Measurements from ENCODE around the gene UBE2G2. TPM values are rescaled to one million over a fixed set of nuclear protein-coding genes. Genes with fewer than 3 reads are reported as not detected.

UBE2G2 gene
- total and polyA plus RNA-seq, 3 donors from 2014 or later: 38.9 to 82.8 (median 73.6) TPM

GRCh38 chr21:44723177-44724131 is 78.2 kb downstream of the UBE2G2 start:
- Histone ChIP-seq H3K4me1 (peaks cover 12% of the 10 kb centered on the region), H3K4me3 (peak overlapping the region; percentile 24 to 47), H3K36me3 (ENCODE audit: low read depth, missing control alignments) (no peaks in the 10 kb centered on the region), H3K27me3 (no peaks in the 10 kb centered on the region), H3K9me3 (no peaks in the 10 kb centered on the region), H3K27ac (no peak overlapping the region)
- TF ChIP-seq POLR2A (IDR thresholded peaks at IDR 0.05): no peak
- TF ChIP-seq CTCF (IDR thresholded peaks at IDR 0.05): no peak
- intact Hi-C loops (cut with DNase I; ENCODE audit: low total_unique reads): no loop called here
- DNase-seq: peak; percentile 37
- 3 to 13% methylated on average over 39 to 61 of the region's 61 CpGs for WGBS, 2 donors

GRCh38 chr21:44722731-44723130 is 78.9 kb downstream of the UBE2G2 start:
- Histone ChIP-seq H3K9me3 (no peaks in the 10 kb centered on the region), H3K4me3 (no peak overlapping the region), H3K36me3 (ENCODE audit: low read depth, missing control alignments) (no peaks in the 10 kb centered on the region), H3K27ac (no peak overlapping the region), H3K4me1 (peaks cover 12% of the 10 kb centered on the region), H3K27me3 (no peaks in the 10 kb centered on the region)
- intact Hi-C loops (cut with DNase I; ENCODE audit: low total_unique reads): no loop called here
- WGBS, 2 donors: 32 to 33% methylated on average over 5 of the region's 5 CpGs
- no peak for DNase-seq
- TF ChIP-seq POLR2A (IDR thresholded peaks at IDR 0.05) (no peak), CTCF (IDR thresholded peaks at IDR 0.05) (no peak)

DNA sequence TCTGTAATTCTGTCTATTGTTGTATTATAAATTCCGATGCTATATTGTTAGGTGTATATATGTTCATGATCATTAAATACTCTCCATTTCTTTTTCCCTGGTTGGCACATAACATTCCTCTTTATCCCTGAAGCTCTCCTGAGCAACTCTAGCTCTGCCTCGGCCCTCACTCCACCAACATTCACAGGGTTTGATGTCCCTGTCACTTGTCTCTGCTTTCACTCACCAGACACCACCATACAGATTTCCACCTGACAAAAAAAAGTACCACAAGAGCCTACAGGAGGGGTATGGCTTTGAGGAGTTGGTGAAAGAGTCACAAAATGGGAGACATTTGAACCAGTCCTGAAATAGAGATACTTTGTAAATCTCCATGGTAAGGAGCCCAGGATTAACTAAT is 81.5 kb downstream of the UBE2G2 start:
- intact Hi-C loops (cut with DNase I; ENCODE audit: low total_unique reads): no loop called here
- H3K4me1 ChIP-seq: peaks cover 12% of the 10 kb centered on the region
- WGBS, 2 donors: 89 to 94% methylated on average over 2 of the region's 2 CpGs
- no peak for TF ChIP-seq CTCF (IDR thresholded peaks at IDR 0.05)
- no peak for TF ChIP-seq POLR2A (IDR thresholded peaks at IDR 0.05)
- no peaks in the 10 kb centered on the region for H3K9me3 ChIP-seq
- H3K27me3 ChIP-seq: no peaks in the 10 kb centered on the region
- no peak overlapping the region for H3K27ac ChIP-seq
- DNase-seq: no peak
- no peaks in the 10 kb centered on the region for H3K36me3 ChIP-seq (ENCODE audit: low read depth, missing control alignments)
- H3K4me3 ChIP-seq: no peak overlapping the region

Other genes starting within 250 kb of the UBE2G2 start
- gene KRTAP10-3, start 243.0 kb downstream of the UBE2G2 start, total RNA-seq: not detected
- gene KRTAP10-3, start 243.0 kb downstream of the UBE2G2 start, polyA plus RNA-seq (ENCODE audit: insufficient read depth, low read depth, low replicate concordance): not detected
- under 1 TPM in 1 of 2 donors, not detected in 1; 0.24 TPM for gene KRTAP10-4, start 228.1 kb downstream of the UBE2G2 start, total RNA-seq
- not detected for gene KRTAP10-4, start 228.1 kb downstream of the UBE2G2 start, polyA plus RNA-seq (ENCODE audit: insufficient read depth, low read depth, low replicate concordance)
- gene KRTAP10-5, start 221.2 kb downstream of the UBE2G2 start, total RNA-seq: not detected
- gene KRTAP10-5, start 221.2 kb downstream of the UBE2G2 start, polyA plus RNA-seq (ENCODE audit: insufficient read depth, low read depth, low replicate concordance): not detected
- not detected for gene KRTAP10-6, start 209.3 kb downstream of the UBE2G2 start, total RNA-seq
- not detected for gene KRTAP10-6, start 209.3 kb downstream of the UBE2G2 start, polyA plus RNA-seq (ENCODE audit: insufficient read depth, low read depth, low replicate concordance)
- under 1 TPM in 1 of 2 donors, not detected in 1; 0.31 TPM for gene KRTAP10-7, start 201.2 kb downstream of the UBE2G2 start, total RNA-seq
- not detected for gene KRTAP10-7, start 201.2 kb downstream of the UBE2G2 start, polyA plus RNA-seq (ENCODE audit: insufficient read depth, low read depth, low replicate concordance)
- gene KRTAP10-8, start 189.7 kb downstream of the UBE2G2 start, total RNA-seq: not detected
- not detected for gene KRTAP10-8, start 189.7 kb downstream of the UBE2G2 start, polyA plus RNA-seq (ENCODE audit: insufficient read depth, low read depth, low replicate concordance)
- gene KRTAP10-9, start 174.7 kb downstream of the UBE2G2 start, total RNA-seq: not detected
- not detected for gene KRTAP10-9, start 174.7 kb downstream of the UBE2G2 start, polyA plus RNA-seq (ENCODE audit: insufficient read depth, low read depth, low replicate concordance)
- gene KRTAP10-10, start 164.5 kb downstream of the UBE2G2 start, total RNA-seq: not detected
- not detected for gene KRTAP10-10, start 164.5 kb downstream of the UBE2G2 start, polyA plus RNA-seq (ENCODE audit: insufficient read depth, low read depth, low replicate concordance)
- gene KRTAP10-11, start 155.4 kb downstream of the UBE2G2 start, total RNA-seq: under 1 TPM in 1 of 2 donors, not detected in 1; 0.37 TPM
- gene KRTAP10-11, start 155.4 kb downstream of the UBE2G2 start, polyA plus RNA-seq (ENCODE audit: insufficient read depth, low read depth, low replicate concordance): not detected
- not detected for gene KRTAP12-4, start 147.2 kb downstream of the UBE2G2 start, total RNA-seq
- not detected for gene KRTAP12-4, start 147.2 kb downstream of the UBE2G2 start, polyA plus RNA-seq (ENCODE audit: insufficient read depth, low read depth, low replicate concordance)
- not detected for gene KRTAP12-3, start 143.9 kb downstream of the UBE2G2 start, total RNA-seq
- gene KRTAP12-3, start 143.9 kb downstream of the UBE2G2 start, polyA plus RNA-seq (ENCODE audit: insufficient read depth, low read depth, low replicate concordance): not detected
- under 1 TPM in 1 of 2 donors, not detected in 1; 0.79 TPM for gene KRTAP12-2, start 134.9 kb downstream of the UBE2G2 start, total RNA-seq
- gene KRTAP12-2, start 134.9 kb downstream of the UBE2G2 start, polyA plus RNA-seq (ENCODE audit: insufficient read depth, low read depth, low replicate concordance): not detected
- not detected for gene KRTAP12-1, start 119.7 kb downstream of the UBE2G2 start, total RNA-seq
- gene KRTAP12-1, start 119.7 kb downstream of the UBE2G2 start, polyA plus RNA-seq (ENCODE audit: insufficient read depth, low read depth, low replicate concordance): not detected
- not detected for gene KRTAP10-12, start 104.6 kb downstream of the UBE2G2 start, total RNA-seq
- not detected for gene KRTAP10-12, start 104.6 kb downstream of the UBE2G2 start, polyA plus RNA-seq (ENCODE audit: insufficient read depth, low read depth, low replicate concordance)
- gene TSPEAR, start 90.2 kb downstream of the UBE2G2 start, total RNA-seq: under 1 TPM; 0.55 to 0.62 TPM
- gene TSPEAR, start 90.2 kb downstream of the UBE2G2 start, polyA plus RNA-seq (ENCODE audit: insufficient read depth, low read depth, low replicate concordance): 0.53 TPM
- gene SUMO3, start 16.2 kb upstream of the UBE2G2 start, total RNA-seq: 10 to 100 TPM; 69.9 to 87.9 TPM
- 93.0 TPM for gene SUMO3, start 16.2 kb upstream of the UBE2G2 start, polyA plus RNA-seq (ENCODE audit: insufficient read depth, low read depth, low replicate concordance)
- 100 to 1,000 TPM; 190 to 195 TPM for gene PTTG1IP, start 71.9 kb upstream of the UBE2G2 start, total RNA-seq
- gene PTTG1IP, start 71.9 kb upstream of the UBE2G2 start, polyA plus RNA-seq (ENCODE audit: insufficient read depth, low read depth, low replicate concordance): 171 TPM
- gene ITGB2, start 119.1 kb upstream of the UBE2G2 start, total RNA-seq: 10 to 100 TPM in 1 of 2 donors, 1 to 10 TPM in 1; 5.6 to 29.5 TPM
- gene ITGB2, start 119.1 kb upstream of the UBE2G2 start, polyA plus RNA-seq (ENCODE audit: insufficient read depth, low read depth, low replicate concordance): 27.4 TPM
- 10 to 100 TPM; 30.8 to 31.9 TPM for gene SLX9, start 138.2 kb upstream of the UBE2G2 start, total RNA-seq
- 46.2 TPM for gene SLX9, start 138.2 kb upstream of the UBE2G2 start, polyA plus RNA-seq (ENCODE audit: insufficient read depth, low read depth, low replicate concordance)